Upper lobe of left lung (tissue), 4 donors: ENCODE measurements around the gene RASAL2.

Experiments
- CTCF ChIP-seq, 6 experiments: fragments of 450-650 bp in 4 of 6; fragments of 200-600 bp in 2 of 6; sonication (generic) in 2 of 6; IDR thresholded peaks; one replicate each; pipeline ENCODE4 v1.5.1; 2016 to 2019; ENCODE audit warnings: antibody characterized with exemption in 6 of 6
- POLR2A ChIP-seq, 4 donors: fragments of 450-650 bp; IDR thresholded peaks; one replicate each; pipeline ENCODE4 v1.5.1; 2016 to 2017; ENCODE audit warnings: antibody characterized with exemption in 4 of 4, mild to moderate bottlenecking in 2 of 4

GRCh38 chr1:178107823-178108222, 13.9 kb downstream of the RASAL2 start:
- TF ChIP-seq CTCF (IDR thresholded peaks at IDR 0.05) (no peak), POLR2A (IDR thresholded peaks at IDR 0.05) (no peak)
